ENCODE data around the gene BSN. TPM values are rescaled to one million over a fixed set of nuclear protein-coding genes. Genes with fewer than 3 reads are reported as not detected.

The BSN gene
- total and polyA plus RNA-seq, 2 donors (not counting 3 experiments of a cell fraction or from before 2014, with no cell fraction given), result 0.04 to 0.27 TPM

GRCh38 chr3:49644684-49645083 is 90.4 kb downstream of the BSN start:
- Histone ChIP-seq H3K27ac (ENCODE audit: insufficient read depth, low read depth, low read length) (no peak overlapping the region), H2AFZ (ENCODE audit: low read depth, low read length) (no peak overlapping the region), H3K9ac (replicated peaks; ENCODE audit: extremely low read depth, insufficient read depth, low read length) (no peak overlapping the region), H3K4me2 (ENCODE audit: insufficient read depth, low read length) (no peak overlapping the region), H3K9me1 (replicated peaks; ENCODE audit: control insufficient read depth, extremely low read depth, insufficient read depth, low read length) (no peaks in the 10 kb centered on the region), H3K79me2 (ENCODE audit: control insufficient read depth, insufficient read depth, low read length) (no peaks in the 10 kb centered on the region), H3K27me3 (ENCODE audit: control insufficient read depth in 2 of 2, insufficient read depth in 2 of 2, low read length in 2 of 2) (no peaks in the 10 kb centered on the region), H3K9me3 (replicated peaks; ENCODE audit: control insufficient read depth, insufficient read depth, low read length) (no peaks in the 10 kb centered on the region), H4K20me1 (replicated peaks; ENCODE audit: control insufficient read depth, extremely low read depth, insufficient read depth, low read length) (no peaks in the 10 kb centered on the region), H3K4me3 (replicated peaks in 1 of 3; ENCODE audit: insufficient read depth in 1 of 3, low read depth in 1 of 3, low read length in 3 of 3) (no peak overlapping the region), H3K4me1 (ENCODE audit: control insufficient read depth, extremely low read depth, insufficient read depth, low read length) (no peaks in the 10 kb centered on the region), H3K36me3 (ENCODE audit: control insufficient read depth in 2 of 2, extremely low read depth in 1 of 2, insufficient read depth in 2 of 2, low read length in 2 of 2) (no peaks in the 10 kb centered on the region)
- dilution Hi-C loops (cut with MboI; ENCODE audit: extremely low pct_ligation_motif_present, low sequenced_read_pairs), result no loop called here
- TF ChIP-seq MYC (IDR thresholded peaks at IDR 0.05; ENCODE audit: low read depth, low read length), result no peak
- TF ChIP-seq CTCF (IDR thresholded peaks at IDR 0.05; ENCODE audit: extremely low read depth in 1 of 2, insufficient read depth in 1 of 2, low read depth in 1 of 2, low read length in 2 of 2), result no peak
- no peak for TF ChIP-seq POLR2A (IDR thresholded peaks at IDR 0.05; ENCODE audit: low read depth, low read length)
- TF ChIP-seq JUN (IDR thresholded peaks at IDR 0.05; ENCODE audit: borderline replicate concordance, insufficient read depth, insufficient read length, low read depth), result no peak
- TF ChIP-seq GATA2 (IDR thresholded peaks at IDR 0.05; ENCODE audit: insufficient read depth, insufficient read length, low read depth, low read length), result no peak
- no peak for TF ChIP-seq MAX (IDR thresholded peaks at IDR 0.05; ENCODE audit: insufficient read depth, insufficient read length)
- TF ChIP-seq POLR2AphosphoS5 (IDR thresholded peaks at IDR 0.05; ENCODE audit: insufficient read depth, low read depth, low read length), result no peak
- TF ChIP-seq FOS (IDR thresholded peaks at IDR 0.05; ENCODE audit: borderline replicate concordance, insufficient read depth, low read length), result no peak
- TF ChIP-seq EZH2 (IDR thresholded peaks at IDR 0.05; ENCODE audit: borderline replicate concordance, low read depth, low read length, severe bottlenecking), result no peak
- ChIA-PET POLR2A (no interaction called here), CTCF (no interaction called here)
- intact Hi-C loops (cut with micrococcal nuclease), result no loop called here
- BruUV-seq (replicated peaks), result no TSS peak
- no peak for DNase-seq (ENCODE audit: low read depth, low spot score)
- FAIRE-seq, result no peak

Data from endothelial cell of umbilical vein (primary cell).